HG03521 (cell line): ENCODE measurements around the gene FAM25G.
"Not testable (repeated sequence)": the region's sequence is repeated elsewhere in the genome, so short reads cannot be mapped to it uniquely, and the experiment has no call there.

Source experiments
- ATAC-seq: cut with Tn5 transposase; IDR thresholded peaks from one replicate; pipeline ENCODE4 v1.9.1; 2021; ENCODE audit warnings: mild to moderate bottlenecking, moderate library complexity; ENCODE audit not compliant: unreplicated experiment

Gene FAM25G

GRCh38 chr10:47491600-47491999 lies at the start of gene FAM25G:
Gene FAM25G, minus strand, starts transcription at chr10:47491700. Its CDS starts 26 bp downstream, at chr10:47491674.
- not testable (repeated sequence) for ATAC-seq

GRCh38 chr10:47536430-47536829 lies 44.9 kb upstream of the FAM25G start:
- not testable (repeated sequence) for ATAC-seq

GRCh38 chr10:47523475-47523874 lies 32.0 kb upstream of the FAM25G start, which contains the start of gene AGAP9:
Gene AGAP9, minus strand, starts transcription at chr10:47523638. Its CDS starts 112 bp downstream, at chr10:47523526.
- ATAC-seq: not testable (repeated sequence)

- not testable (repeated sequence) for ATAC-seq
Measured at GRCh38 chr10:47502313-47502712, 10.8 kb upstream of the FAM25G start.

GRCh38 chr10:47494226-47494625 lies 2.7 kb upstream of the FAM25G start:
- ATAC-seq: not testable (repeated sequence)

- not testable (repeated sequence) for ATAC-seq
Measured at GRCh38 chr10:47489630-47490029, 1.9 kb downstream of the FAM25G start.

GRCh38 chr10:47485943-47486342 lies 5.6 kb downstream of the FAM25G start:
- not testable (repeated sequence) for ATAC-seq

GRCh38 chr10:47484786-47485185 lies 6.7 kb downstream of the FAM25G start:
- ATAC-seq: not testable (repeated sequence)

- not testable (repeated sequence) for ATAC-seq
Measured at GRCh38 chr10:47483923-47484322, 7.6 kb downstream of the FAM25G start, which contains the start of gene ANXA8. Gene ANXA8, minus strand, starts transcription at chr10:47484115. Its CDS starts 182 bp downstream, at chr10:47483933.

GRCh38 chr10:47482367-47482766 lies 9.1 kb downstream of the FAM25G start:
- ATAC-seq: not testable (repeated sequence)

- ATAC-seq: not testable (repeated sequence)
Measured at GRCh38 chr10:47481768-47482181, 9.7 kb downstream of the FAM25G start.

GRCh38 chr10:47481182-47481766 lies 10.2 kb downstream of the FAM25G start:
- ATAC-seq: not testable (repeated sequence)

GRCh38 chr10:47480133-47480532 lies 11.4 kb downstream of the FAM25G start:
- ATAC-seq: not testable (repeated sequence)

GRCh38 chr10:47478114-47478513 lies 13.4 kb downstream of the FAM25G start:
- ATAC-seq: not testable (repeated sequence)

GRCh38 chr10:47477078-47477477 lies 14.4 kb downstream of the FAM25G start:
- not testable (repeated sequence) for ATAC-seq

- ATAC-seq: not testable (repeated sequence)
Measured at GRCh38 chr10:47475101-47475500, 16.4 kb downstream of the FAM25G start.

GRCh38 chr10:47473516-47473915 lies 18.0 kb downstream of the FAM25G start:
- ATAC-seq: not testable (repeated sequence)

- not testable (repeated sequence) for ATAC-seq
Measured at GRCh38 chr10:47472647-47473046, 18.9 kb downstream of the FAM25G start.

- not testable (repeated sequence) for ATAC-seq
Measured at GRCh38 chr10:47472072-47472471, 19.4 kb downstream of the FAM25G start.

GRCh38 chr10:47468731-47469528 lies 22.6 kb downstream of the FAM25G start:
- ATAC-seq: not testable (repeated sequence)

- ATAC-seq: not testable (repeated sequence)
Measured at GRCh38 chr10:47467957-47468356, 23.5 kb downstream of the FAM25G start.

- not testable (repeated sequence) for ATAC-seq
Measured at GRCh38 chr10:47467458-47467857, 24.0 kb downstream of the FAM25G start.
